Measurements from ENCODE around the gene LTA4H. TPM values are rescaled to one million over a fixed set of nuclear protein-coding genes. Genes with fewer than 3 reads are reported as not detected.

LTA4H gene
- total RNA-seq, 4 donors from 2014 or later, result 41.4 to 50.2 (median 44.7) TPM

DNA sequence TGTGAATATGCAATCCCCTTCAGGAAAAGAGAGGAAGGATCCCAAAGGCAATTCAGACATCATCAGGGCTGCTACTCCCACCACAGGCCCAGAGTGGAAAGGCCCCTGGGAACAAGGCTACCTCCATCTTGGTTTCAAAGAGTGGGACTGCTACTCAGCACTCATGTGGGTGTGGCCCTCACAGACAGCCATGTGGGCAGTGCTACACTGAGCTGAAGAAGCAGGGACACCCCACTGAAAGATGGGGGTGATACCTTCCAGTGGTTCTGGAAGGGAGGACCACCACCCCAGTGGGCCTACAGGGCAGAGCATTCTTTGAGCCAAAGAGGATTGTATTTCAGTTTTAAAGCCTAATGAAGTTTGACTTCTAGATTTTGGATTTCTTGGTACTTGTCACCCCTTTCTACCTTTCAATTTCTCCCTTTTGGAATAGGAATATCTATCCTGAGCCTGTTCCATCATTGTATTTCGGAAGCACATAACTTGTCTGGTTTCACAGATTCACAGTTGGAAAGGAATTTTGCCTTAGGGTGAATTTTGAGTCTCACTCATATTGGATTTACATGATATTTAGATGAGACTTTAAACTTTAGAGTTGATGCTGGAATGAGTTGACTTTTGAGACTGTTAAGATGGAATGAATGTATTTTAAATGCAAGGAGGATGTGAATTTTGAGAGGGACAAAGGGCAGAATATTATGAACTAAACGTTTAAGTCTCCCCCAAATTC lies 16.5 kb upstream of the LTA4H start:
- no peaks in the 10 kb centered on the region for H3K27me3 ChIP-seq
- no peak for TF ChIP-seq POLR2A (IDR thresholded peaks at IDR 0.05)
- TF ChIP-seq EP300 (IDR thresholded peaks at IDR 0.05), result no peak
- TF ChIP-seq, protein P1, sequence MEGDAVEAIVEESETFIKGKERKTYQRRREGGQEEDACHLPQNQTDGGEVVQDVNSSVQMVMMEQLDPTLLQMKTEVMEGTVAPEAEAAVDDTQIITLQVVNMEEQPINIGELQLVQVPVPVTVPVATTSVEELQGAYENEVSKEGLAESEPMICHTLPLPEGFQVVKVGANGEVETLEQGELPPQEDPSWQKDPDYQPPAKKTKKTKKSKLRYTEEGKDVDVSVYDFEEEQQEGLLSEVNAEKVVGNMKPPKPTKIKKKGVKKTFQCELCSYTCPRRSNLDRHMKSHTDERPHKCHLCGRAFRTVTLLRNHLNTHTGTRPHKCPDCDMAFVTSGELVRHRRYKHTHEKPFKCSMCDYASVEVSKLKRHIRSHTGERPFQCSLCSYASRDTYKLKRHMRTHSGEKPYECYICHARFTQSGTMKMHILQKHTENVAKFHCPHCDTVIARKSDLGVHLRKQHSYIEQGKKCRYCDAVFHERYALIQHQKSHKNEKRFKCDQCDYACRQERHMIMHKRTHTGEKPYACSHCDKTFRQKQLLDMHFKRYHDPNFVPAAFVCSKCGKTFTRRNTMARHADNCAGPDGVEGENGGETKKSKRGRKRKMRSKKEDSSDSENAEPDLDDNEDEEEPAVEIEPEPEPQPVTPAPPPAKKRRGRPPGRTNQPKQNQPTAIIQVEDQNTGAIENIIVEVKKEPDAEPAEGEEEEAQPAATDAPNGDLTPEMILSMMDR (IDR thresholded peaks at IDR 0.05), result no peak
- WGBS, 2 donors, result 71 to 93% methylated on average over 2 of the region's 2 CpGs

DNA sequence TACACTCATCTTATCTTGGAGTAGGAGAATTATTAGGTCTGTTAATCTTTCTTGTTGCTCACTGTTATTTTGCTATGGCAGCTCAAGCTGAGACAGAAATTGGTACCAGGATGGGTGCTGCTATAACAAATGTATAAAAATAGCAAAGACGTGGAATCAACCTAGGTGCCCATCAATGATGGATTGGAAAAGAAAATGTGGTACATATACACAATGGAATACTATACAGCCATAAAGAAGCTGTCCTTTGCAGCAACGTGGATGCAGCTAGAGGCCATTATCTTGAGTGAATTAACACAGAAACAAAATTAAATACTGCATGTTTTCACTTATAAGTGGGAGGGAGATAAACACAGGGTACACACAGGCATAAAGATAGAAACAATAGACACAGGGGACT lies 14.8 kb upstream of the LTA4H start:
- Histone ChIP-seq H3K4me3 (no peak overlapping the region), H3K27me3 (no peaks in the 10 kb centered on the region), H3K9me3 (no peaks in the 10 kb centered on the region), H3K4me1 (peaks cover 0 to 18% (median 0%) of the 10 kb centered on the region in 4 donors), H3K36me3 (no peaks in the 10 kb centered on the region), H3K27ac (no peak overlapping the region)
- no peak for DNase-seq (ENCODE audit: low spot score in 2 of 2)
- WGBS, 2 donors, result 81 to 83% methylated on average over 2 of the region's 2 CpGs
- TF ChIP-seq EP300 (IDR thresholded peaks at IDR 0.05) (no peak), POLR2A (IDR thresholded peaks at IDR 0.05) (no peak)
- TF ChIP-seq, protein P1 (IDR thresholded peaks at IDR 0.05), result no peak

More for the DNA sequence above, 16.5 kb upstream of the LTA4H start:
- Histone ChIP-seq H3K4me3 (no peak overlapping the region), H3K36me3 (no peaks in the 10 kb centered on the region), H3K27ac (no peak overlapping the region), H3K4me1 (peaks cover 0 to 18% (median 0%) of the 10 kb centered on the region in 4 donors), H3K9me3 (peaks cover 0 to 10% (median 0%) of the 10 kb centered on the region in 4 donors)
- DNase-seq (ENCODE audit: low spot score in 2 of 2), result no peak

DNA sequence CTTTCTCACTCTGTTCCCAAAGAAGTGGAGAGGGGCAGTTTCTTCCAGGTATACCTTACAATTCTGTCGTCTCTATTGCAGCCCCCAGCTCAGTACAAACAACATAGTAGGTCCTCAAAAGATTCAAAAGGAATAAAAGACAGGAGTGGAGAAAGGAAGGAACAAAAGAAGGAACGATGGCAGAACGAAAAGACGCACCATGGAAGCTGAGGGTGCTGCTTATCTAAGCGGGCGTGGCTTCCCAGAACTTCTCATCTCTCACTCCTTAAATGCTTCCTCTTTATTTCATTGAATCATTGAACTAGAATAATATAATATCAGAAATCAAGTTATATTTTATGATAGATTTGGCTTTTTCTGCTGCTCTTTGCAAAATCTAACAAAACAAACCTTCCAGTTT lies 13.7 kb upstream of the LTA4H start:
- 78 to 84% methylated on average over 6 of the region's 6 CpGs for WGBS, 2 donors
- Histone ChIP-seq H3K4me3 (no peak overlapping the region), H3K36me3 (no peaks in the 10 kb centered on the region), H3K4me1 (peaks cover 0 to 18% (median 0%) of the 10 kb centered on the region in 4 donors), H3K27me3 (no peaks in the 10 kb centered on the region), H3K9me3 (no peaks in the 10 kb centered on the region), H3K27ac (no peak overlapping the region)
- no peak for TF ChIP-seq EP300 (IDR thresholded peaks at IDR 0.05)
- TF ChIP-seq POLR2A (IDR thresholded peaks at IDR 0.05), result no peak
- TF ChIP-seq, protein P1 (IDR thresholded peaks at IDR 0.05), result no peak
- DNase-seq (ENCODE audit: low spot score in 2 of 2), result no peak

DNA sequence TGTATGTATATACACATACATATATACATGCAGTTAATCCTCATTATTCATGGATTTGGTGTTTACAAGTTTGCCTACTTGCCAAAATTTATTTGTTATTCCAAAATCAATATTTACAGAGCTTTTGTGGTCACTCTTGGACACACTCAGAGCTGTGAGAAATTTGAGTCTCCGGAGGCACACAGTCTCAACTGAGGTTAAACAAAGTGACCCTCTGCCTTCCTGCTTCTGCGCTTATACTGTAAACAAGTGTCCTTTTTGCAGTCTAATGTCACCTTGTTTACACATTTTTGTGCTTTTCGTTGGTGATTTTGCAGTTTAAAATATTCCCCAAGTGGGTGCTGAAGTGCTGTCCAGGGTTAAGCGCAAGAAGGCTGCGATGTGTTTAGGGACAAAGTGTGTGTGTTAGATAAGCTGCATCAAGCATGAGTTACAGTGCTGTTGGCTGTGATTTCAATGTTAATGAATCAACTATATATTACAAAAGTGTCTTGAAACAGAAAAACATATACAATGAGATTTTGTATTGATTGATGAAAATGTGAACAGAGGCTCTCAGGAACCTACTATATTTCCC lies 13.1 kb upstream of the LTA4H start:
- 39 to 43% methylated on average over 5 of the region's 5 CpGs for WGBS, 2 donors
- DNase-seq (ENCODE audit: low spot score in 2 of 2), result no peak
- no peak overlapping the region for H3K4me3 ChIP-seq
- H3K4me1 ChIP-seq, result peaks cover 0 to 17% (median 0%) of the 10 kb centered on the region in 4 donors
- H3K9me3 ChIP-seq, result no peaks in the 10 kb centered on the region
- no peak for TF ChIP-seq POLR2A (IDR thresholded peaks at IDR 0.05)
- TF ChIP-seq EP300 (IDR thresholded peaks at IDR 0.05), result no peak
- TF ChIP-seq, protein P1 (IDR thresholded peaks at IDR 0.05), result no peak
- no peaks in the 10 kb centered on the region for H3K36me3 ChIP-seq
- H3K27me3 ChIP-seq, result no peaks in the 10 kb centered on the region
- H3K27ac ChIP-seq, result no peak overlapping the region

Measured in tibial nerve (tissue), 4 donors.